Measurements from ENCODE around the gene EFEMP1. TPM values are rescaled to one million over a fixed set of nuclear protein-coding genes. Genes with fewer than 3 reads are reported as not detected.
"Not testable (repeated sequence)": the region's sequence is repeated elsewhere in the genome, so short reads cannot be mapped to it uniquely, and the experiment has no call there.

EFEMP1 gene
- total RNA-seq, 1 donor from 2014 or later = not detected

DNA sequence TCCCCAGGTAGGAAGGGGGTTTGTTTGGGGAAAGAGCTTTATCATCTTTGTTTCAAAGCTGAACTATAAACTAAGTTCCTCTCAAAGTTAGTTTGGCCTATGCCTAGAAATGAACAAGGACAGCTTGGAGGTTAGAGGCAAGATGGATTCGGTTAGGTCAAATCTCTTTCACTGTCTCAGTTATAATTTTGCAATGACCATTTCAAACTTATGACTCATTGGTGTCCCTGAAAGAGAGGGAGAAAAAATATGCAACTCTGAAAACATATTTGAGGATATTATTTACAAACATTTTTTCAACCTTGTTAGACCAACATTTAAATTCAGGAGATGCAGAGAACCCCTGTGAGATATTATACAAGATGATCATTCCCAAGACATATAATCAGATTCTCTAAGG lies 95.7 kb downstream of the EFEMP1 start:
- ATAC-seq (ENCODE audit: low read depth) (no peak), DNase-seq (no peak)
- intact Hi-C loops (cut with micrococcal nuclease) = no loop called here
- no peaks in the 10 kb centered on the region for H3K4me1 Mint-ChIP-seq
- no peak overlapping the region for H3K27ac Mint-ChIP-seq
- H3K27me3 Mint-ChIP-seq = no peaks in the 10 kb centered on the region
- H3K4me3 Mint-ChIP-seq = no peak overlapping the region
- TF ChIP-seq, protein P1, sequence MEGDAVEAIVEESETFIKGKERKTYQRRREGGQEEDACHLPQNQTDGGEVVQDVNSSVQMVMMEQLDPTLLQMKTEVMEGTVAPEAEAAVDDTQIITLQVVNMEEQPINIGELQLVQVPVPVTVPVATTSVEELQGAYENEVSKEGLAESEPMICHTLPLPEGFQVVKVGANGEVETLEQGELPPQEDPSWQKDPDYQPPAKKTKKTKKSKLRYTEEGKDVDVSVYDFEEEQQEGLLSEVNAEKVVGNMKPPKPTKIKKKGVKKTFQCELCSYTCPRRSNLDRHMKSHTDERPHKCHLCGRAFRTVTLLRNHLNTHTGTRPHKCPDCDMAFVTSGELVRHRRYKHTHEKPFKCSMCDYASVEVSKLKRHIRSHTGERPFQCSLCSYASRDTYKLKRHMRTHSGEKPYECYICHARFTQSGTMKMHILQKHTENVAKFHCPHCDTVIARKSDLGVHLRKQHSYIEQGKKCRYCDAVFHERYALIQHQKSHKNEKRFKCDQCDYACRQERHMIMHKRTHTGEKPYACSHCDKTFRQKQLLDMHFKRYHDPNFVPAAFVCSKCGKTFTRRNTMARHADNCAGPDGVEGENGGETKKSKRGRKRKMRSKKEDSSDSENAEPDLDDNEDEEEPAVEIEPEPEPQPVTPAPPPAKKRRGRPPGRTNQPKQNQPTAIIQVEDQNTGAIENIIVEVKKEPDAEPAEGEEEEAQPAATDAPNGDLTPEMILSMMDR (IDR thresholded peaks at IDR 0.05) = no peak
- ChIA-PET CTCF (no interaction called here), POLR2A (no interaction called here)
- peaks cover 2% of the 10 kb centered on the region for H3K9me3 Mint-ChIP-seq
- no peaks in the 10 kb centered on the region for H3K36me3 Mint-ChIP-seq (ENCODE audit: low read depth)

DNA sequence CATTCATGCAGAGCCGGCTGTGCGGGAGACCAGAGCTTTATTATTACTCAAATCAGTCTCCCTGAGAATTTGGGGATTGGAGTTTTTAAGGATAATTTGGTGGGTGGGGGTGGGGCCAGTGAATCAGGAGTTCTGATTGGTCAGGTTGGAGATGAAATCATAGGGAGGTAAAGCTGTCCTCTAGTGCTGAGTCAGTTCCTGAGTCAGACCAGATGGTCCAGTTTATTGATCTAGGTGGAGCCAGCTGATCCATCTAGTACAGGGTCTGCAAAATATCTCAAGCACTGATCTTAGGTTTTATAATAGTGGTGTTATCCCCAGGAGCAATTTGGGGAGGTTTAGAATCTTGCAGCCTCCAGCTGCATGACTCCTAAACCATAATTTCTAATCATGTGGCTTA lies 96.2 kb downstream of the EFEMP1 start:
- H3K27ac Mint-ChIP-seq, H3K4me1 Mint-ChIP-seq, POLR2A ChIA-PET: not testable (repeated sequence)

DNA sequence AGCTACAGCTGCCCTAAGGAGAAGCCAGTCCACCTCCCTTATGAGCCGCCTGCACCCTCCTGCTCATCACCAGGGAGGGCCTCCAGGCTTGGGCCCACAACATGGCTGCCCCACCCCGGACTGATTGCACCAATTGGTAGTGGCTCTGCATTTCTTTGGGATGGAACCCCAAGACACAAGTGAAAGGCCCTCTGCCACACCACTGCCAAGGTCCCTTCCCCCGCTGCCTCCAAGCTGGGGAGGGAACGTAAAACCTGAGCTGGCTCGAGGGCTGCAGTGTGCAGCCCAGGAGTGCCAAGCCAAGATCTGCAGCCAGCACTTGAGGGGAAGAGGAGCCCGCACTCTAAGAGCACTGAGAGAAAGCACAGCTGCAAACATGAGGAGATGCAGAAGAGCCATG lies 97.3 kb downstream of the EFEMP1 start:
- intact Hi-C loops (cut with micrococcal nuclease) = no loop called here
- Mint-ChIP-seq H3K27me3 (no peaks in the 10 kb centered on the region), H3K9me3 (no peaks in the 10 kb centered on the region), H3K36me3 (ENCODE audit: low read depth) (no peaks in the 10 kb centered on the region), H3K4me1 (no peaks in the 10 kb centered on the region), H3K27ac (no peak overlapping the region), H3K4me3 (no peak overlapping the region)
- ATAC-seq (ENCODE audit: low read depth) = no peak
- POLR2A ChIA-PET = no interaction called here
- TF ChIP-seq, protein P1 (IDR thresholded peaks at IDR 0.05) = no peak
- no peak for DNase-seq
- CTCF ChIA-PET = no interaction called here

More for the DNA sequence above, 96.2 kb downstream of the EFEMP1 start:
- H3K4me3 Mint-ChIP-seq; CTCF ChIA-PET; H3K9me3 Mint-ChIP-seq; ATAC-seq (ENCODE audit: low read depth); H3K27me3 Mint-ChIP-seq; intact Hi-C loops (cut with micrococcal nuclease); H3K36me3 Mint-ChIP-seq (ENCODE audit: low read depth); DNase-seq: not testable (repeated sequence)

DNA sequence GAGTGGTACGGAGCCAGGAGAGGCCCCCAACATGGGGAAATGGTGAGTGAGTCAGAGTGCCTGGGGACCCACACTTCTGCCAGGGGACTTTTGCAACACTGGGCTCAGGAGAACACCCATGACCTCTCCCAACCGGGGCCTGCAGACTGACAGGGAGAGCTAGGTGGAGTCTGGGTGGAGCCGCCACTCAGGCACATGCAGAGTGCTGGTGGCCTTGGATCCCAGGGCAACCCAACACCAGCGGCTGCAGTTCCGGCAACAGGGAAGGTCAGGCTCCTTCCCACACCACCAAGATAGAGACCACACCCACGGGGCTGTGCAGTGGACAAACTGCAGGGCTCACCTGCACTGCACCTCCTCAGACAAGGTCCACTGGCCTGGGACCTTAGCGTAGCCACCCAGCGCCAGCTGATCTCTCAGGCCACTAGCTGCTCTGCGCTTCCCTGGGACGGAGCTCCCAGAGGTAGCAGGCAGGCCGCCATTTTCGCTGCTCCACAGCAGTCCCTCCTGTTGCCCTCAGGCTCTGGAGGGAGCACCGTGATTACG lies 99.0 kb downstream of the EFEMP1 start:
- no peak overlapping the region for H3K27ac Mint-ChIP-seq
- no peaks in the 10 kb centered on the region for H3K36me3 Mint-ChIP-seq (ENCODE audit: low read depth)
- no peak for ATAC-seq (ENCODE audit: low read depth)
- no peaks in the 10 kb centered on the region for H3K4me1 Mint-ChIP-seq
- no peak overlapping the region for H3K4me3 Mint-ChIP-seq
- TF ChIP-seq, protein P1 (IDR thresholded peaks at IDR 0.05) = no peak
- no peak for DNase-seq
- POLR2A ChIA-PET = no interaction called here
- intact Hi-C loops (cut with micrococcal nuclease) = no loop called here
- H3K9me3 Mint-ChIP-seq = no peaks in the 10 kb centered on the region
- CTCF ChIA-PET = no interaction called here
- H3K27me3 Mint-ChIP-seq = no peaks in the 10 kb centered on the region

Other genes with a start within 250 kb of the EFEMP1 start
- gene PNPT1, start 229.9 kb downstream of the EFEMP1 start, total RNA-seq = 26.6 and 35.8 TPM in 2 replicates

All from activated B cell treated with CpG ODN at 0.5 μM for 24 hours (primary cell).